GM18526 (cell line): Measurements from ENCODE around the gene MALSU1.

Experiments
- POLR2A ChIP-seq: IDR thresholded peaks from 3 replicates; pipeline ENCODE4 v1.6.1; 2011; ENCODE audit not compliant: insufficient read length; ENCODE audit errors: extremely low read depth

MALSU1 gene

GRCh38 chr7:23279819-23280525 is 19.2 kb upstream of the MALSU1 start:
- TF ChIP-seq POLR2A, result no peak

- no peak for TF ChIP-seq POLR2A
Observed at GRCh38 chr7:23283086-23283485, 16.1 kb upstream of the MALSU1 start.

- TF ChIP-seq POLR2A, result no peak
Observed at GRCh38 chr7:23284871-23285270, 14.3 kb upstream of the MALSU1 start.

- no peak for TF ChIP-seq POLR2A
Observed at GRCh38 chr7:23285657-23286646, 13.2 kb upstream of the MALSU1 start.

GRCh38 chr7:23287612-23288011 is 11.5 kb upstream of the MALSU1 start:
- no peak for TF ChIP-seq POLR2A

- no peak for TF ChIP-seq POLR2A
Observed at GRCh38 chr7:23290993-23291392, 8.1 kb upstream of the MALSU1 start.

GRCh38 chr7:23291957-23292560 is 7.1 kb upstream of the MALSU1 start:
- no peak for TF ChIP-seq POLR2A

GRCh38 chr7:23292623-23293022 is 6.5 kb upstream of the MALSU1 start:
- no peak for TF ChIP-seq POLR2A

- TF ChIP-seq POLR2A, result no peak
Observed at GRCh38 chr7:23293500-23294073, 5.6 kb upstream of the MALSU1 start.

GRCh38 chr7:23294549-23295400 is 4.4 kb upstream of the MALSU1 start:
- TF ChIP-seq POLR2A, result no peak

- no peak for TF ChIP-seq POLR2A
Observed at GRCh38 chr7:23295401-23295697, 3.8 kb upstream of the MALSU1 start.

GRCh38 chr7:23298141-23298881 is 828 bp upstream of the MALSU1 start:
- TF ChIP-seq POLR2A, result no peak

GRCh38 chr7:23299770-23300300 is 696 bp downstream of the MALSU1 start:
- no peak for TF ChIP-seq POLR2A
